Heart left ventricle (tissue), 16 donors: ENCODE results near the gene TXNDC11. TPM values are rescaled to one million over a fixed set of nuclear protein-coding genes. Genes with fewer than 3 reads are reported as not detected.

Source experiments
- ATAC-seq, 4 donors: fragments of 200-7000 bp; cut with Tn5 transposase; one replicate each; pipeline ENCODE4 v1.9.1; 2020 to 2022; ENCODE audit warnings: moderate library complexity in 4 of 4, mild to moderate bottlenecking in 3 of 4, moderate number of reproducible peaks in 1 of 4
- DNase-seq, 5 donors: peaks; one replicate each; pipeline ENCODE4 v3.0.0-alpha.2; 2020
- H3K27ac ChIP-seq, 12 donors: fragments of 200-600 bp; sonication (generic) in 4 of 12; one replicate each; pipeline versions ENCODE4 v1.5.0 to v1.8.0; 2016 to 2022; ENCODE audit warnings: mild to moderate bottlenecking in 2 of 12
- H3K27me3 ChIP-seq, 9 donors: fragments of 200-600 bp; sonication (generic) in 2 of 9; one replicate each; pipeline versions ENCODE4 v1.5.1 to v1.8.0; 2016 to 2022; ENCODE audit warnings: mild to moderate bottlenecking in 3 of 9
- H3K36me3 ChIP-seq, 9 donors: fragments of 200-600 bp; sonication (generic) in 2 of 9; one replicate each; pipeline versions ENCODE4 v1.5.0 to v1.8.0; 2018 to 2022; ENCODE audit warnings: mild to moderate bottlenecking in 2 of 9
- H3K4me1 ChIP-seq, 12 donors: fragments of 200-600 bp; sonication (generic) in 4 of 12; one replicate each; pipeline versions ENCODE4 v1.5.0 to v1.8.0; 2016 to 2022; ENCODE audit warnings: mild to moderate bottlenecking in 3 of 12
- H3K4me3 ChIP-seq, 12 donors: fragments of 200-600 bp; sonication (generic) in 4 of 12; one replicate each; pipeline versions ENCODE4 v1.5.0 to v1.8.0; 2017 to 2022; ENCODE audit warnings: mild to moderate bottlenecking in 9 of 12, moderate library complexity in 4 of 12
- H3K9me3 ChIP-seq, 12 donors: fragments of 200-600 bp; sonication (generic) in 4 of 12; one replicate each; pipeline versions ENCODE4 v1.5.0 to v1.8.0; 2016 to 2022; ENCODE audit warnings: mild to moderate bottlenecking in 1 of 12
- CTCF ChIP-seq, 12 donors: fragments of 200-600 bp; sonication (generic) in 4 of 12; IDR thresholded peaks; one replicate each; pipeline versions ENCODE4 v1.5.0 to v1.8.0; 2018 to 2022; ENCODE audit warnings: antibody characterized with exemption in 12 of 12, mild to moderate bottlenecking in 5 of 12
- POLR2A ChIP-seq, 2 donors: fragments of 450-650 bp; IDR thresholded peaks; one replicate each; pipeline ENCODE4 v1.6.1; 2017; ENCODE audit warnings: antibody characterized with exemption in 2 of 2, mild to moderate bottlenecking in 2 of 2, moderate library complexity in 2 of 2
- WGBS, 4 donors: extraction: QIAGEN DNeasy Blood & Tissue Kit in 2 of 4; methylation state at CpG; one replicate each; pipeline versions ENCODE4 v1.1.5 to v1.1.7; 2013 to 2018; 5-methylcytosine and 5-hydroxymethylcytosine counted together
- intact Hi-C, 10 donors: fragments of 100-400 bp; cut with DNase I; formaldehyde crosslinking; loops; one replicate each; pipeline versions ENCODE4 v1.11.1 to v1.14.2; 2022
- polyA plus RNA-seq, 2 donors: library from polyadenylated mRNA; stranded (reverse); fragments of 200-250 nt; gene quantifications; one replicate each; pipeline ENCODE4 v1.2.3, GENCODE V29; 2013
- total RNA-seq, 9 donors: library from RNA; depleted of rRNA in 2 of 9; stranded (reverse); fragments of >200 nt in 2 of 9; fragmentation: NEBNext Ultra II Directional in 3 of 9; extraction: Animal tissue kit (Norgen Biotek cat#: 25700) in 3 of 9; gene quantifications; one replicate each; pipeline versions ENCODE4 v1.1.0 to v1.2.4, GENCODE V29; 2016 to 2023
- donor health status: ischemic (EF 13 %, LVEDD 7.1; RV severe dilation, severe dysfunction).
- donor health status: healthy with polysubstance abuse.
- donor health status: DM: no; HTN: yes; CAD: no.
- donor health status: DM: no; HTN: no; CAD: no.
- donor health status: ischemic (EF 25% LVEDD 6.9; RV normal size, moderate dysfunction).
- donor health status: ischemic (EF 25% LVEDD 5.7; RV mildly dilated, moderate dysfunction).
- donor health status: healthy.
- donor health status: DM: yes; HTN: yes; CAD: no.
- donor health status: ischemic (EF 35%, LVEDD 5.7; RV mildly dilated, moderate dysfunction).
- donor health status: nonischemic (EF 11% LVEDD 7.7; RV severe dilation, severe dysfunction).
- donor health status: DM: yes; HTN: yes; CAD: no.
- donor health status: PGD.
- donor health status: ischemic (EF 29% LVEDD 5.4; RV normal size, mild dysfunction).
- donor health status: nonischemic (EF 23%, LVEDD 6.1; RV moderate dilation, normal function).

TXNDC11 gene
- total and polyA plus RNA-seq, 11 donors: 18.9 to 53.1 (median 25.9) TPM

- TF ChIP-seq CTCF (IDR thresholded peaks at IDR 0.05) (no peak), POLR2A (IDR thresholded peaks at IDR 0.05) (no peak)
- intact Hi-C loops: no loop called here
- H3K9me3 ChIP-seq: no peaks in the 10 kb centered on the region
- no peak for ATAC-seq
- H3K36me3 ChIP-seq: peaks cover 0 to 100% (median 98%) of the 10 kb centered on the region in 9 donors
- 89 to 95% (median 93%) methylated on average over 13 of the region's 13 CpGs for WGBS, 4 donors
- H3K27ac ChIP-seq: no peak overlapping the region
- no peak for DNase-seq
- H3K27me3 ChIP-seq: no peaks in the 10 kb centered on the region
- peaks cover 0 to 10% (median 4%) of the 10 kb centered on the region in 12 donors for H3K4me1 ChIP-seq
- no peak overlapping the region for H3K4me3 ChIP-seq
Measured at GRCh38 chr16:11755022-11755760, 12.5 kb upstream of the TXNDC11 start.

GRCh38 chr16:11752856-11753255 is 10.2 kb upstream of the TXNDC11 start:
- no peak for DNase-seq
- Histone ChIP-seq H3K4me3 (no peak overlapping the region), H3K36me3 (peaks cover 0 to 100% (median 95%) of the 10 kb centered on the region in 9 donors), H3K4me1 (peaks cover 0 to 4% (median 0%) of the 10 kb centered on the region in 12 donors), H3K27ac (no peak overlapping the region), H3K27me3 (no peaks in the 10 kb centered on the region), H3K9me3 (no peaks in the 10 kb centered on the region)
- intact Hi-C loops: loop anchor here in 1 of 10 donors (5.0 kb wide), 1 partner anchor 39 kb away; no protein-coding TSS in a partner anchor
- no peak for TF ChIP-seq CTCF (IDR thresholded peaks at IDR 0.05)
- no peak for TF ChIP-seq POLR2A (IDR thresholded peaks at IDR 0.05)
- 92 to 94% (median 94%) methylated on average over 3 of the region's 3 CpGs for WGBS, 4 donors
- no peak for ATAC-seq

- intact Hi-C loops: loop anchor here in 1 of 10 donors (5.0 kb wide), 1 partner anchor 42 kb away; no protein-coding TSS in a partner anchor
- ATAC-seq (no peak), DNase-seq (no peak)
- Histone ChIP-seq H3K27me3 (no peaks in the 10 kb centered on the region), H3K27ac (no peak overlapping the region), H3K4me3 (no peak overlapping the region), H3K9me3 (no peaks in the 10 kb centered on the region), H3K4me1 (no peaks in the 10 kb centered on the region), H3K36me3 (peaks cover 0 to 77% (median 69%) of the 10 kb centered on the region in 9 donors)
- TF ChIP-seq POLR2A (IDR thresholded peaks at IDR 0.05) (no peak), CTCF (IDR thresholded peaks at IDR 0.05) (no peak)
- 84 to 90% (median 88%) methylated on average over 7 of the region's 7 CpGs for WGBS, 4 donors
Measured at GRCh38 chr16:11750056-11750455, 7.4 kb upstream of the TXNDC11 start.

DNA sequence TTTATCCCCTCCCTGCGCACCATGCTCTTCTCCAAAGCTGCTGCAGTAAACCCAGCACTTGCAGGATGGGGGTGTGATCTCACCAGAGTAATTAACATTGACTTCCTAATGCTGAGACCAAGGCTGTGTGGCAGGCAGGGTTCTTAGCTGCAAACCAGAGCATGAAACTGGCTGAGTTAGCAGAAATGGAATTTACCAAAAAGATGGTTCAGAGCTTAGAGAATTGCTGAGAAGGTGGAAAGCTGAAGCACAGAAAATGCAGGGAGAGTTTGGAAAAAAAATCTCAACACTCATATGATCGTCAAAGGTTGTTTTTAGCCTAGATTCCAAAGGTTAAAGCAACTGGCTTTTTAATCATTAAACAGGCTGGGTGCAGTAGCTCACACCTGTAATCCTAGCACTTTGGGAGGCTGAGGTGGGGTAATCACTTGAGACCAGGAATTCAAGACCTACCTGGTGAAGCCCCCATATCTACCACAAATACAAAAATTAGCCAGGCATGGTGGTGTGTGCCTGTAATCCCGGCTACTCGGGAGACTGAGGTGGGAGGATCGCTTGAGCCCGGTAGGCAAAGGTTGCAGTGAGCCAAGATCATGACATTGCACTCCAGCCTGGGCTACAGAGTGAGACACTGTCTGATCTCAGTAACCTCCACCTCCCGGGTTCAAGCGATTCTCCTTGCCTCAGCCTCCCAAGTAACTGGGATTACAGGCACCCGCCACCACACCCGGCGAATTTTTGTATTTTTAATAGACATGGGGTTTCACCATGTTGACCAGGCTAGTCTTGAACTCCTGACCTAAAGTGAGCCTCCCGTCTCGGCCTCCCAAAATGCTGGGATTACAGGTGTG is 6.0 kb upstream of the TXNDC11 start:
- peaks cover 0 to 63% (median 55%) of the 10 kb centered on the region in 9 donors for H3K36me3 ChIP-seq
- intact Hi-C loops: loop anchor here in 4 of 10 donors (5.0 to 10.0 kb wide), 4 partner anchors 34 to 106 kb away; partner anchors contain the start of genes ZC3H7A (in 2 of the 4) and RSL1D1 (in 1 of the 4)
- H3K4me3 ChIP-seq: no peak overlapping the region
- no peaks in the 10 kb centered on the region for H3K9me3 ChIP-seq
- WGBS, 4 donors: 92 to 98% (median 96%) methylated on average over 11 to 13 of the region's 13 CpGs
- peak overlapping the region in 1 of 12 donors; percentile 4 for H3K27ac ChIP-seq
- ATAC-seq: no peak
- no peaks in the 10 kb centered on the region for H3K27me3 ChIP-seq
- DNase-seq: no peak
- TF ChIP-seq POLR2A (IDR thresholded peaks at IDR 0.05) (no peak), CTCF (IDR thresholded peaks at IDR 0.05) (no peak)
- H3K4me1 ChIP-seq: peaks cover 0 to 5% (median under 1%) of the 10 kb centered on the region in 12 donors
